Sigmoid colon (tissue), 4 donors: ENCODE measurements around the gene PKP1.

Source experiments
- EP300 ChIP-seq, 4 donors: sonication (generic); formaldehyde crosslinking; IDR thresholded peaks; one replicate each; pipeline ENCODE4 v1.6.1; 2017; ENCODE audit warnings: antibody characterized with exemption in 4 of 4
- POLR2A ChIP-seq, 2 donors: fragments of 450-650 bp; IDR thresholded peaks; one replicate each; pipeline ENCODE4 v1.6.1; 2016; ENCODE audit warnings: antibody characterized with exemption in 2 of 2, mild to moderate bottlenecking in 2 of 2, moderate library complexity in 2 of 2
- POLR2AphosphoS5 ChIP-seq, 4 donors: sonication (generic); formaldehyde crosslinking; IDR thresholded peaks; one replicate each; pipeline ENCODE4 v1.6.1; 2017; ENCODE audit warnings: antibody characterized with exemption in 4 of 4
- TF ChIP-seq, protein P1 (sequence below), 4 experiments: fragments of 450-650 bp in 3 of 4; fragments of 200-600 bp in 1 of 4; IDR thresholded peaks; one replicate each; pipeline ENCODE4 v1.5.1; 2016 to 2019; ENCODE audit warnings: antibody characterized with exemption in 4 of 4, mild to moderate bottlenecking in 3 of 4, moderate library complexity in 2 of 4

DNA sequence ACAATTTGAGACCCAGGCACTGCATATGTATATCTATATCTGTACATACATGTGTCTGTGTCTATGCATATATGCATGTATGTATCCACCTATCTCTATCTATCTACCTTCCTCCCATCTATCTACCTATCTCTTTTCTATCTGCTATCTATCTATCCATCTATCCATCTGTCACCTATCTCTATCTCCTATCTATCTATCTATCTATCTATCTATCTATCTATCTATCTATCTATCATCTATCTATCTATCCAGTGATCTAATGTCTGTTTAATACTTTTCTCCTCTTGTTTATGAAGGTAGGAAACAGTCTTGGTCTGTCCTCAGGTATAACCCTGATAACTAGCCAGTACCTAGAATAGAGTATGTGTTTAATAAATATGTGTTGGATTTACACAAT lies 68.3 kb downstream of the PKP1 start:
- TF ChIP-seq, protein P1, sequence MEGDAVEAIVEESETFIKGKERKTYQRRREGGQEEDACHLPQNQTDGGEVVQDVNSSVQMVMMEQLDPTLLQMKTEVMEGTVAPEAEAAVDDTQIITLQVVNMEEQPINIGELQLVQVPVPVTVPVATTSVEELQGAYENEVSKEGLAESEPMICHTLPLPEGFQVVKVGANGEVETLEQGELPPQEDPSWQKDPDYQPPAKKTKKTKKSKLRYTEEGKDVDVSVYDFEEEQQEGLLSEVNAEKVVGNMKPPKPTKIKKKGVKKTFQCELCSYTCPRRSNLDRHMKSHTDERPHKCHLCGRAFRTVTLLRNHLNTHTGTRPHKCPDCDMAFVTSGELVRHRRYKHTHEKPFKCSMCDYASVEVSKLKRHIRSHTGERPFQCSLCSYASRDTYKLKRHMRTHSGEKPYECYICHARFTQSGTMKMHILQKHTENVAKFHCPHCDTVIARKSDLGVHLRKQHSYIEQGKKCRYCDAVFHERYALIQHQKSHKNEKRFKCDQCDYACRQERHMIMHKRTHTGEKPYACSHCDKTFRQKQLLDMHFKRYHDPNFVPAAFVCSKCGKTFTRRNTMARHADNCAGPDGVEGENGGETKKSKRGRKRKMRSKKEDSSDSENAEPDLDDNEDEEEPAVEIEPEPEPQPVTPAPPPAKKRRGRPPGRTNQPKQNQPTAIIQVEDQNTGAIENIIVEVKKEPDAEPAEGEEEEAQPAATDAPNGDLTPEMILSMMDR (IDR thresholded peaks at IDR 0.05), result no peak
- no peak for TF ChIP-seq EP300 (IDR thresholded peaks at IDR 0.05)
- no peak for TF ChIP-seq POLR2AphosphoS5 (IDR thresholded peaks at IDR 0.05)
- no peak for TF ChIP-seq POLR2A (IDR thresholded peaks at IDR 0.05)
